MG63 (cell line): ENCODE results near the gene RANBP3. TPM values are rescaled to one million over a fixed set of nuclear protein-coding genes. Genes with fewer than 3 reads are reported as not detected.
"Not testable (repeated sequence)": the region's sequence is repeated elsewhere in the genome, so short reads cannot be mapped to it uniquely, and the experiment has no call there.

Experiments used
- DNase-seq: peaks from one replicate; pipeline ENCODE4 v3.0.0-alpha.2; 2020
- H3K27me3 ChIP-seq: fragments of 250-450 bp; sonication (Bioruptor Pico); 2 replicates; pipeline ENCODE4 v1.5.1; 2020; ENCODE audit warnings: mild to moderate bottlenecking, moderate library complexity
- H3K36me3 ChIP-seq: fragments of 250-450 bp; sonication (Bioruptor Pico); 2 replicates; pipeline ENCODE4 v1.5.1; 2020; ENCODE audit warnings: mild to moderate bottlenecking, moderate library complexity
- H3K4me3 ChIP-seq: fragments of 250-450 bp; sonication (Bioruptor Pico); 2 replicates; pipeline ENCODE4 v1.5.1; 2020; ENCODE audit warnings: mild to moderate bottlenecking, moderate library complexity
- H3K9me3 ChIP-seq: fragments of 250-450 bp; sonication (Bioruptor Pico); 2 replicates; pipeline ENCODE4 v1.5.1; 2020; ENCODE audit warnings: mild to moderate bottlenecking, moderate library complexity
- total RNA-seq: library from RNA; depleted of rRNA; stranded (reverse); fragments of >200 nt; shearing (Covaris generic); gene quantifications from 2 replicates; pipeline ENCODE4 v1.2.3, GENCODE V29; 2014; ENCODE audit warnings: low replicate concordance

Gene RANBP3
- total RNA-seq, 1 experiment from 2014 or later, result 43.4 TPM

DNA sequence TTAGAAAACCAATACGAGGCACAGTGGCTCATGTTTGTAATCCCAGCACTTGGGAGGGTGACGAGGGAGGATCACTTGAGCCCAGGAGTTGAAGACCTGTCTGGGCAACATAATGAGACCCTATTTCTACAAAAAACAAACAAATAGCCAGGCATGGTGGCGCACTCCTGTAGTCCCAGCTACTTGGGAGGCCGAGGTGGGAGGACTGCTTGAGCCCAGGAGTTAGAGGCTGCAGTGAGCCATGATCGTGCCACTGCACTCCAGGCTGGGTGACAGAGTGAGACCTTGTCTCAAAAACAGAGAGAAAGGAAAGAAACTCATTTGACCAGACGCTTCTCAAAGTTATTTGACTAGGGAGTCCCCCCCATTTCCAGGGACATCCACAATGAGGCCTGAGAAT lies 14.7 kb downstream of the RANBP3 start:
- not testable (repeated sequence) for DNase-seq, H3K9me3 ChIP-seq, H3K27me3 ChIP-seq, H3K36me3 ChIP-seq, H3K4me3 ChIP-seq

DNA sequence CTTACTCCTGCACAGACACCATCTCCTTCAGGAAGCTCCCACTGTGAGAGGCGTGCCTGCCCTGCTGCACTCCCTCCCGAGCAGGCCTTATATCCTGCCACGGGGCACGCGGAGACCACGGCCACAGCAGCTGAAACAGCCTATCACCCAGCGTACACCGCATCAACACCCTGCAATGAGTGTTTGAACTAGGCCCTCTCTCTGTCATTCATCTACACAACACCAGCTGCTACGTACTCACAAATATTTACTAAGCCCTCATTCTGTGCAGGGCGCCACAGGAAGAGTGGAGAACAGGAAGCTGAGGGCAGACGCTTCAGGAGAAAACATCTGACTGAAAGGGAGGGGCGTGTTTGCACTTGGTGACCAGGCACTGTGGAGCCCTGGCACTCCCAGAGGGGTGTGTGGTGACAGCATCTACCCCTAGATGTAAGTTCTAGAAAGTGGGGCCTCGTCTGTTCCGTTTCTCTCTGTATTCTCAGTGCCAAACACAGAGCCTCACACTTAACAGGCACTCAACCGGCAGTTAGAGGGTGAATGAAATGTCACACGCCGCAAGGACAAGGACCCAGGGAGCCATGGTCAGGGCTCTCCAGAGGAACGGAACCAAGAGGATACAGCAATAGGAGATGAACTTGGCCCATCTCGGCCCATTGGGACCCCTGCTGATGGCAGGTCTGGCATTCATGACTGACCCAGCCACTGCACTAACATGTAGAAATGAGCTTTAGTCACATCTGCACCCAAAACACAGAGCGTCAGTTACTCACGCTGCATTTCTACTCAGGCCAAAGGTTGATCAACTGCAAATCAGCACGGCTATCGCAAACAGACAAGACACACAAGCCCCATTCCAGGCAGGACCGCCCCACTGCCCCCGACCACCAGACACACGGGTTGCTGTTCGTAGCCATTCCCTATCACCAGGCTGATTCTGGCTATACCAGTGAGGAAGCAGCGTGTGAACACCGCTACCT lies 15.7 kb downstream of the RANBP3 start:
- Histone ChIP-seq H3K9me3 (no peaks in the 10 kb centered on the region), H3K36me3 (no peaks in the 10 kb centered on the region), H3K4me3 (no peak overlapping the region), H3K27me3 (no peaks in the 10 kb centered on the region)
- no peak for DNase-seq

DNA sequence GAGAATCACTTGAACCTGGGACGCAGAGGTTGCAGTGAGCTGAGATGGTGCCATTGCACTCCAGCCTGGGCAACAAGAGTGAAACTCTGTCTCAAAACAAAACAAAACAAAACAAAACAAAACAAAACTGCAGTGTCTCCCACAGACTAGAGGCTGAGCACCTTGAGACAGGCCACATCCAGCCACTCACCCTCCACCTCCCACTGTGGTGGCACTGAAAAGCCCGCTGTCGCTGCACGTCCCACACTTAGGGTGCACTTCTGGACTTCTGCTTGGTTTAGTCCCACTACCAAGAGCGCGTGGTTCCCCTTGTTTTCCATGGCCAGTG lies 16.3 kb downstream of the RANBP3 start:
- H3K9me3 ChIP-seq, DNase-seq, H3K4me3 ChIP-seq, H3K27me3 ChIP-seq, H3K36me3 ChIP-seq: not testable (repeated sequence)

DNA sequence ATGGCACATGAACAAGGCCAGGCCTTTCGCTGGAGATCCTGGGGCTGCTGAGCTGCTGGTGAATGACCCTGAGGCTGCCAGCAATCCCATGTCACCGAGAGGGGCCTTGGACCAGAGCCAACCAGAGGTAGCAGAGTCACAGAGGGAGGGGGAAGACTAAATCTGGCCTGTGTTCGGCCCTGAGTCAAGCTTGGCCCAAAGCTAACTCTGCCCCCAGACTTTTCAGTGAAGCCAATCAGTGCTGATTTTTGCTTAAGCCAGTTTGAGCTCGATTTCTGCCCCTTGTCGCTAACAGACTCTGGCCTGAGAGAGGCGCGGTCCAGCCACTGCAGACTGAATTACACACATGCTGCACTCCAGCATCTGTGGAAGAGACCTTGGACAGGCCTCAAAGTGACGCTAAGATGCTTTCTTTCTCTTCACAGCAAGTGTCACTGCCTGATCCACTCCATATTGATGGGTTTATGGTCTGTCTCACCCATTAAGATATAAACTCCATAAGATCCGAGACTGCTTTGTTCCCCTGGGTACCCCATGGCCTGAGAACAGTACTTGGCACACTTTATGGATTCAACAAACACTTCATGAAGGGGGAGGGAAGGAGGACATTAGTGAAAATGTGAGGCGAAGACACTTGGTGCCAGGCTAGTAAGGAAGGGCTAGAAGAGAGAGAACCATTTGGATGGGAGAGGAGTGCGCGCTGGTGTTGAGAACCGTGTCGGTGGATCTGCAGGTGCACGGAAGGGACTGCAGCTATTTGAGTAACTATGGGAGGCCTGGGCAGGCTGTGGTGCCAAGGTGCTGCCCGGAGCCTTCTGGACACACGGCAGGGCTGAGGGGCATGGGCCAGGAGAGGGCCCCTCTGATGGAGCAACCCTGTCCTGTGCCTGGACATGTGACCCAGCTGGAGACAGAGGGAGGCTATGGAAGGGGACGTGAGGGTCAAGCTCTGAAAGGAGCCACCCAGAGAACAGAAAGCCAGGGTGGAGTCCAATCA lies 17.6 kb downstream of the RANBP3 start:
- no peak overlapping the region for H3K4me3 ChIP-seq
- DNase-seq, result no peak
- H3K36me3 ChIP-seq, result no peaks in the 10 kb centered on the region
- no peaks in the 10 kb centered on the region for H3K9me3 ChIP-seq
- no peaks in the 10 kb centered on the region for H3K27me3 ChIP-seq

DNA sequence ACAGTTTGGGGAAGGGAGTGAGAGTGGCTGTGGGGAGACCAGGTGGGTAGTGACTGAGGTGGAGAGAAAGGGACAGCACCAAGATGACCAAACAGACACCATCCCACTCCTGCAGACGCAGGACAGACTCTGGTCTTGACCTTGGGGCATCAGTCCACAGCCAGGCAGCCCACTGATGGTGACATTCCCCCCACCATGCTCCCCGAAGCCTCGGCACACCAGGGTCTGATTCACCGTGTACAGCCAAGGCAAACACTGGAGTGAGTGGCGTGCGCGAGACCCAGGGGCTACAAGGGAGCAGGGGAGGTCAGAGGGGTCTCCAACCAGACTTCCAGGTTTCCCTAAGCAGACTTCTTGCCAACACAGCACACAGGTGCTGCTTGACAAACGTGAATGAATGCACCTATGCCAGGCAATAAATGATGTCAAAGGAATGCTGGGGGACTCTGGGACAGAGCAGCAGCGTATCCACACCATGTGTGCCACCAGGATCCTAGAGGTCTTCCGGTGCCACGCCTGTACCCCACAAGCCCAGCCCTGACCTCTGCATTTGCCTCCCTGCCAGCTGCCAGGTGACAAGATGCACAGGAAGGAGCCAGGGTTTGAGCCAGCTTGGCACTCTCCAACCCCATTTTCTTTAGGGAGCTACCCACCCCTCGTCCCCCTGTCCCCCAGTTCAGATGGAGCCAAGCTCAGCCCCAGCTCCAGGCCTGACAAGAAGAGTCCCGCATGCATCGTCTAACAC lies 18.5 kb downstream of the RANBP3 start:
- Histone ChIP-seq H3K27me3 (no peaks in the 10 kb centered on the region), H3K9me3 (no peaks in the 10 kb centered on the region), H3K36me3 (no peaks in the 10 kb centered on the region), H3K4me3 (no peak overlapping the region)
- DNase-seq, result no peak

DNA sequence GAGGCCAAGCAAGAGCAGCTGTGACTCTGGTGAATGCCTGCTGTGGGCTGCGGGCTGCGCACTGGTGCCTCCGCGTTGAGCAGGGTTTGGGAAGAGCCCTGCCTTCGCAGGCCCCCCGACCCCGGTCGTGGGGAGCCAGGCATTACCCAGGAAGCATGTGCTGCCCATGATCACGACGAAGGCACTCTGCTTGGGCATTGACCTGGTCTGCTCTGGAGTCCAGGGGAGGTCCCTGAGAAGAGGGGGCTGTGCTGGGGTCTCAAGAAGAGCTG lies 19.2 kb downstream of the RANBP3 start:
- no peak overlapping the region for H3K4me3 ChIP-seq
- no peak for DNase-seq
- no peaks in the 10 kb centered on the region for H3K36me3 ChIP-seq
- no peaks in the 10 kb centered on the region for H3K9me3 ChIP-seq
- H3K27me3 ChIP-seq, result no peaks in the 10 kb centered on the region

DNA sequence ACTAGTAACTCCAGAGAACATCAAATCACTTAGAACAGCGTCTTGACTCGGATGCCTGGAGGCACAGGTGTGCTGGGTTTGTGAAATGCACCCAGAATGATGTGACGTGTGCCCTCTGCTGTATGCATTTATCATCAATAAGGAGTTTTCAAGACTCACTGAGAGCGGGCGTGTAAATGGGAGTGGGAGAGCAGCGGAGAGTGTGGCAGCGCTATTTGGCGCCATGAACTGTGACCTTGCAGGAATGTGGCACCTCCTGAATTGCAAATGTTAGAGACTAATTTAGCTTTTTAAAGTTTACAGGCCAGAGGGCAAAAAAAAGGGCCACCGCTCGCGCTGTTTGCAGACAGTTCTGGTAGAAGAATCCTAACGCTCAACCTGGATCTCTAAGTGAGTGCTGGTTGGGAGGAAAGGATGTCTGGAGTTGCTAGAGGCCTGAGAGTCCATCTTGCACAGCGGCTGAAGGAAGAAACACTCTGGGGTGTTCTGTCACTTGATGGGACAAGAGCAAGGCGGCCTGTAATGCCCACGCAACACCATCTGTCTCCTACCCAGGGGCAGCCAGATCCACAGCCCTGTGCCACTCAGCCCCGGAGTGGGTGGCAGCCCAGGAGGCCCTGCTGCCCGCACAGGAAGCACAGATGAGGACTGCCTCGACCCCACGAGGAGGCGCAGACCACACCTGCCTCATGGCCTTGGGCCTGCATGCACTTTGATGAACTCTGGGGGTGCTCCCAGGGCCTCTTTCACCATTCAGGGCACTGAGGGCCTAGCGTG lies 19.7 kb downstream of the RANBP3 start:
- DNase-seq, result no peak
- H3K36me3 ChIP-seq, result no peaks in the 10 kb centered on the region
- H3K27me3 ChIP-seq, result no peaks in the 10 kb centered on the region
- H3K9me3 ChIP-seq, result no peaks in the 10 kb centered on the region
- H3K4me3 ChIP-seq, result no peak overlapping the region

DNA sequence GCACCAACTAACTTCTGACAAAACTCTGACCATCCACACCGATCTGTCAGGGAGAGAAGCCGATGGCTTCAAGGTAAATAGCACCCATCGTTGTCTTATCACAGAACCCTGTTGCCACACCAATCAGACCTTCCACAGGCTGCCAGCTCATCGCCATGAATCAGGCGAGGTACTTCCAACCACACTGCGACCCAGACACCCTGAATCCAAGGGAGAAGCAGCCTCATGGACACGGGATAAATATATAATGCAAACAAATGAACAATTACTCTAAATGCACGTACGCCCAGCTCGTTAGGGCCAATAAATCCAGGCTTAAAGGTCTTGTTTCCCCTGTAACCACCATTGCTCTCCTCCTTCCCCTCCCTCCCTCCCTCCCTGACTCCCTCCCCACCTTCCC lies 20.8 kb downstream of the RANBP3 start:
- Histone ChIP-seq H3K27me3 (no peaks in the 10 kb centered on the region), H3K9me3 (no peaks in the 10 kb centered on the region), H3K4me3 (no peak overlapping the region), H3K36me3 (no peaks in the 10 kb centered on the region)
- DNase-seq, result no peak

DNA sequence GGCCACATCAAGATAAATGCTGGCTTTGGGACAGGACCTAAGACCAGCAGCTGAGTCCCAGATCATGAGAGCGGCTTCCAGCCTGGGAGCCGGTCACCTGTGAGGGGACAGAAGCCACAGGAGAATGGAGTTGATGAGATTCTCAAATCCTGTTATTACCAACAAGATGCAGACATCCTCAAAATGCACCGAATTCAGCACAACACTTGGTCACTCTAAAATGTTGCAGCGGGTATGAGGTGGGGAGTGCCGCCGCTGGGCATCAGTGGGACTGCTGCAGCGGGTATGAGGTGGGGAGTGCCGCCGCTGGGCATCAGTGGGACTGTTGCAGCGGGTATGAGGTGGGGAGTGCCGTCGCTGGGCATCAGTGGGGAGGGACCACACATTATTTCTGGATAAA lies 21.2 kb downstream of the RANBP3 start:
- no peak for DNase-seq
- Histone ChIP-seq H3K4me3 (no peak overlapping the region), H3K27me3 (no peaks in the 10 kb centered on the region), H3K9me3 (no peaks in the 10 kb centered on the region), H3K36me3 (no peaks in the 10 kb centered on the region)

DNA sequence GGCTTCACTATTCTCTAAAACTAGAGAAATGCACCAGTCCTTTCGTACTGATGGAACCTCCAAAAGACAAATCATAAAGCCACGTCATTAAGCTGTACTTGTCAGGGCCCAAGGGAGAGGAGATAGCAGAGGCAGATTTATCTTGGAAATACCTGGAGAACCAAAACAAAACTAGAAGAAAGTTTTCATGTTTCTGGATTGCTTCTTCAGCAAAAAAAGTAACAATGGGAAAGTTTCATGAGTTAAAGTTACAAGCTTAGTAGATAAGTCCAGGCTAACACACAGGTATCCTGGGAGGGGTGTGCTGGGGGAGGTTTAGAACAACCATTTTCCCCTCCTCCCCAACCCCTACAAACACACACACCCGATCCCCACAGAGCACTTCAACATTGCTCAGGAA lies 21.6 kb downstream of the RANBP3 start:
- DNase-seq, result no peak
- Histone ChIP-seq H3K4me3 (no peak overlapping the region), H3K9me3 (no peaks in the 10 kb centered on the region), H3K27me3 (no peaks in the 10 kb centered on the region), H3K36me3 (no peaks in the 10 kb centered on the region)

DNA sequence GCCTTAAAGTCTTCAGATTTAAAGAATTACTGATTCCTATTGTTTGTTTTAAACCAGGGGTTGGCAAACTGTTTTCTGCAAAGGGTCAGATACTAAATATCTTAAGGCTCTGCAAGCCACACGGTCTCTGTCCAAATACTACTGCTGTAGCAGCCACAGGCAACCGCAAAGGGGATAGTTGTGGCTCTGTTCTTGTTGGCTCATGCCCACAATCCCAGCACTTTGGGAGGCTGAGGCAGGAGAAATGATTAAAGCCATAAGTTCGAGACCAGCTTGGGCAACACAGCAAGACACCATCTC lies 22.4 kb downstream of the RANBP3 start:
- DNase-seq, result no peak
- H3K4me3 ChIP-seq, result no peak overlapping the region

DNA sequence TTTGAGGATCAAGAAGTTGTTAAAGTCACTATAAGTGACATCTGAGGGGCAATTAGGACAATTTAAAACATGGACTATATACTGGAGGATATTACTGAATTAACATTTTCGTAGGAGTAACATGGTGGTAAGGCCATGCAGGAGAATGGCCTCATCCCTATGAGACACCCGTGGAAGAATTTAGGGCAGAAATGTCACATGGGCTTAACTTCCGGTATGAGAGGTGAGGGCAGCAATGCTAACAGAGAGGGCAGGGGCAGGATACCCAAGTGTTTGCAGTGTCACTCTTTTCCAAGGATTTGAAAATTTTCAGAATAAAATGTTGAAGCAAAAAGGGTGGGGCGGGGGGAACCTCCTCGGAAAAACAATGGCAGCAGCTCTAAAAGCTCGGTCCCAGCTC lies 23.6 kb downstream of the RANBP3 start:
- Histone ChIP-seq H3K36me3 (peaks cover 9% of the 10 kb centered on the region), H3K9me3 (no peaks in the 10 kb centered on the region), H3K4me3 (no peak overlapping the region), H3K27me3 (no peaks in the 10 kb centered on the region)
- peak; percentile 20 for DNase-seq

More for the DNA sequence above, 22.4 kb downstream of the RANBP3 start:
- Histone ChIP-seq H3K27me3 (no peaks in the 10 kb centered on the region), H3K36me3 (peaks cover 2% of the 10 kb centered on the region; the same call in 1 of the 2 replicates), H3K9me3 (no peaks in the 10 kb centered on the region)

DNA sequence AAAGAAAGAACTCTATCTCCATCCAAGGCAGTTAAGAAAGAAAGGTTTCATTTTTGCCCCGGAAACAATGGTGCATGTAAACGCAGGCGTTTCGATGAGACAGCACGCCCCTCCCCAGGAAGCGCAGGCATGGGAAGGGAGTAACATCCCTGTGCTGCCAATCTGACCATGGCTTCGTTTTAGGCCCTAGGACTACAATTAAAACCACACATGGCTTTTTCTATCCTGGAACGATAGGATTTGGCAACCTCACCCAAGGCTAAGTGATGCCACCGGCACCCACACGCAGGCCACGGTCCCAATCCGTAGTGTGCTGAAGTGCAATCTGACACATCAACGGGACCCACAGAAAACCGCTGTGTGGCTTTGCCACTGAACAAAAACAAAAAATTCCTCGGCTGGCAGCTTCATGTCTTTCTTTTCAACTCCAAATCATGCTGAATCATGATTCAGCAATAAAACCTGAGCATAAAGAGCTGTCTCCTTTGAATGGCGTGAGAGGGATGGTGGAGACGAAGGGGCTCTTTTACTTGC lies 24.2 kb downstream of the RANBP3 start:
- peak; percentile 30 for DNase-seq
- no peak overlapping the region for H3K4me3 ChIP-seq

DNA sequence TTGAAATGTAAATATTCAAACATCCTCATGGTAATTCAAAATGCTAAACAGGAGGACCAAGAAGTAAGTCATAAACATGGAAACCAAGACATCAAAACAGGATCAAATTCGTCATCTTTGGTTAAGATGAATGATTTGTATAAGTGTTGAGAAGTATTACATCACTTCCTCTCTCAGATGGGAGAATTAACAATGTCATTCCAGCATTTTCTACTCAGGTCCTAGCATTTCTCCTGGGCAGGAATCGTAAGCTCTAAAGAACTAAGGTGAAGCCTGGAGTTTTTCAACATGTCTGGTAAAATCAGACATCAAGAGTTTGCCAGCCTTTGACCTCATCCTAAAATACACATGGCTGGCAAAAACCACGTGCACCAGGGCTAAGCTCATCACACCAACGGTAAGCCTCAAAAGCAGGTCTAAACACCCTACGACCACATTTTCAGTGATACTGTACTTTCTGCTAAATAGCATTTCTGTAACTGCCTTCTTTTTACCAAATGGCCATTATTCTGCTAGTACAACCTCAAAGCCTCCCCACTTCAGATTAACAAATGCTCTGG lies 24.8 kb downstream of the RANBP3 start:
- no peak for DNase-seq
- Histone ChIP-seq H3K27me3 (no peaks in the 10 kb centered on the region), H3K4me3 (no peak overlapping the region), H3K36me3 (peaks cover 9% of the 10 kb centered on the region), H3K9me3 (no peaks in the 10 kb centered on the region)

More for the DNA sequence above, 24.2 kb downstream of the RANBP3 start:
- Histone ChIP-seq H3K9me3 (no peaks in the 10 kb centered on the region), H3K27me3 (no peaks in the 10 kb centered on the region), H3K36me3 (peaks cover 9% of the 10 kb centered on the region)

DNA sequence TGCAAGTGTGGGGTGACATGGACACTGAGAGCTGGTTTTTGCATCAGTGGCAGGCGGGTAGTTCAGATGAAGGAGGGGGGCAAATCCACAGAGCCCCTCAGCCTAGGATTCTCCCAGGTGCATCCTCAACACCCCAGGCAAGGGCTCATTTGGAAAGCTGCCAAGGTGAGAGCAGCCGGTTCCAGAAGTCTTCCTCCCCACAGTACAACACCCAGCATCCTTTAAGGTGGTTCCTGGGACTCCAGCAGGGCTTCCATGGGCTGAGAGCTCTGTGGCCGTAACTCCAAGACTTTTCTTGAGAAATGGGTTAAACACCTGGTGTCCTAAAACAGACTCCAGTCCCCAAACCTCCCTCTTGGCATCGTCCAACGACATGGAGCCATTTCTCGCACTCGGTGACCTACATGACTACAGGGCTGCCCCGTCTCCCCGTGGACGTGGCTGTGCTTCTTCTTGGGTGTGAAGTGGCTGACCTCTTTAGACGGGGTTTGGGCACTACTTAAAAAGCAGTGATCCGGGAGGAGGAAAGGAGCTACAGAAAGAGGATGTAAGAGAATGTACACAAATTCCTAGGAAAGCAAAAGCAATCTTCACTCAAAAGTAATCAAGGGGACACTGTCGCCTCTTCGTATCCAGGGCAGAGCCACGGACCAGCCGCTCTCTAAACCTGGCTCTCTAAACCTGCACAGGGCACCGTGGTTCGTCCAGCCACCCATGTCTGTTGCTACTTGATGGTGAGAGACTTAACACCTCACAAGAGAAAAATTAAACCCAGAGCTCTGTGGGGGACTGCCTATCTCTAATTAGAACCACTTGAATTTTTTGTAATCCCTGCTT lies 25.5 kb downstream of the RANBP3 start:
- Histone ChIP-seq H3K4me3 (no peak overlapping the region), H3K9me3 (no peaks in the 10 kb centered on the region), H3K27me3 (no peaks in the 10 kb centered on the region), H3K36me3 (peaks cover 9% of the 10 kb centered on the region)
- no peak for DNase-seq
